Measurements from ENCODE around the gene SFMBT2.

- TF ChIP-seq POLR2AphosphoS5 (IDR thresholded peaks at IDR 0.05) (no peak), CTCF (IDR thresholded peaks at IDR 0.05) (no peak), POLR2A (IDR thresholded peaks at IDR 0.05) (no peak)
Measured at GRCh38 chr10:7130191-7130911, 280.5 kb downstream of the SFMBT2 start.

Measured in prostate gland (tissue), 2 donors.